SK-N-MC (cell line): ENCODE results near the gene PRKN.

ENCODE experiments used
- DNase-seq: peaks from one replicate; pipeline ENCODE4 v3.0.0-alpha.2; 2011; ENCODE audit warnings: low read depth, low spot score
- H3K27ac ChIP-seq: fragments of 200-600 bp; sonication (generic); 2 replicates; pipeline ENCODE4 v1.5.1; 2016; ENCODE audit warnings: mixed run types
- H3K36me3 ChIP-seq: fragments of 200-600 bp; sonication (generic); 2 replicates; pipeline ENCODE4 v1.6.1; 2017; ENCODE audit warnings: antibody characterized with exemption, low read length, mixed read lengths; ENCODE audit not compliant: insufficient read depth
- H3K4me3 ChIP-seq: fragments of 200-600 bp; sonication (generic); 2 replicates; pipeline ENCODE4 v1.5.1; 2016
- H3K9ac ChIP-seq: fragments of 200-600 bp; sonication (generic); 2 replicates; pipeline ENCODE4 v1.8.0; 2017; ENCODE audit warnings: mixed run types, mixed read lengths; ENCODE audit not compliant: insufficient read length
- H3K9me3 ChIP-seq: fragments of 200-600 bp; sonication (generic); 2 replicates; pipeline ENCODE4 v1.6.1; 2017; ENCODE audit warnings: low read depth, mild to moderate bottlenecking, antibody characterized with exemption, low read length, moderate library complexity, mixed read lengths
- EZH2 ChIP-seq: fragments of 200-600 bp; sonication (generic); IDR thresholded peaks from one replicate; pipeline ENCODE4 v1.6.1; 2017; ENCODE audit warnings: antibody characterized with exemption
- FOXP2 ChIP-seq: optimal IDR thresholded peaks from 2 replicates; pipeline ENCODE3; 2011; ENCODE audit warnings: mild to moderate bottlenecking, moderate library complexity; ENCODE audit not compliant: insufficient read depth; ENCODE audit errors: extremely low read length, control extremely low read depth
- POLR2AphosphoS5 ChIP-seq: IDR thresholded peaks from 2 replicates; pipeline ENCODE4 v1.6.1; 2012; ENCODE audit warnings: mild to moderate bottlenecking, low read depth, low read length, borderline replicate concordance

Gene PRKN

GRCh38 chr6:161948462-161948861 lies 779.1 kb downstream of the PRKN start:
- DNase-seq, result no peak
- H3K27ac ChIP-seq, result no peak overlapping the region
- no peak overlapping the region for H3K4me3 ChIP-seq
- H3K36me3 ChIP-seq, result no peaks in the 10 kb centered on the region
- no peaks in the 10 kb centered on the region for H3K9me3 ChIP-seq
- H3K9ac ChIP-seq, result no peak overlapping the region
- TF ChIP-seq EZH2 (no peak), FOXP2 (no peak)

- no peak for DNase-seq
- H3K9me3 ChIP-seq, result no peaks in the 10 kb centered on the region
- no peak overlapping the region for H3K4me3 ChIP-seq
- H3K9ac ChIP-seq, result no peak overlapping the region
- H3K36me3 ChIP-seq, result no peaks in the 10 kb centered on the region
- no peak overlapping the region for H3K27ac ChIP-seq
- TF ChIP-seq POLR2AphosphoS5, result no peak
- TF ChIP-seq FOXP2, result no peak
- no peak for TF ChIP-seq EZH2
Observed at GRCh38 chr6:161947371-161947770, 780.2 kb downstream of the PRKN start.

DNA sequence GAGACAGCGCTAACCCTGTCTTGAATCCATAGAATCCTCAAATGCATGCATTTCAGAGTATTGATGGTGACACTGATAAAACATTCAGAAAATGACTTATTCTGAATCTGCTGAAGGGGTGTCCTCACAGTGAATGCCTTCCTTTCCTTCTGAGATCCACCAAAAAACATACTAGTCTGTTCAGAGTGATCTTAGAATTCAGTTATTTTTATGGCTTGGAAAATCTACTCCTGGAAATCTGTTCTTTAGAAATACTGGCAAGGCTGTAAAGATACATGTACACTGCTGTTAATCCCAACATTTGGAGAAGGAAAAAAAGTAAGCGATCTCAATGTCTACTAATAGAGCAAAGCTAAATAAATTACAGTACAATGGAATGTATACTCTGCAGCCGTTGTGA lies 781.1 kb downstream of the PRKN start:
- H3K9ac ChIP-seq, result no peak overlapping the region
- H3K9me3 ChIP-seq, result no peaks in the 10 kb centered on the region
- no peak for TF ChIP-seq EZH2
- no peak for TF ChIP-seq POLR2AphosphoS5
- TF ChIP-seq FOXP2, result no peak
- H3K27ac ChIP-seq, result no peak overlapping the region
- DNase-seq, result no peak
- H3K4me3 ChIP-seq, result no peak overlapping the region
- H3K36me3 ChIP-seq, result no peaks in the 10 kb centered on the region

DNA sequence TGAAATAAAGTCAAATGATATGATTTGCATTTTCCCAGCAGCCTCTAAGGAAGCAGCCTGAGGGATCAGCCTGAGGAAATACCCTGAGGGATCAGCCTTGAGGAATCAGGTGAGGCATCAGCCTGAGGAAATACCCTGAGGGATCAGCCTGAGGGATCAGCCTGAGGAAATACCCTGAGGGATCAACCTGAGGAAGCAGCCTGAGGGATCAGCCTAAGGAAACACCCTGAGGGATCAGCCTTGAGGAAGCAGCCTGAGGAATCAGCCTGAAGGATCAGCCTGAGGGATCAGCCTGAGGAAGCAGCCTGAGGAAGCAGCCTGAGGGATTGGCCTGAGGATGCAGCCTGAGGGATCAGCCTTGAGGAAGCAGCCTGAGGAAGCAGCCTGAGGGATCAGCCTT lies 784.0 kb downstream of the PRKN start:
- H3K27ac ChIP-seq, result no peak overlapping the region
- H3K9me3 ChIP-seq, result no peaks in the 10 kb centered on the region
- H3K4me3 ChIP-seq, result no peak overlapping the region
- no peak for DNase-seq
- no peaks in the 10 kb centered on the region for H3K36me3 ChIP-seq
- TF ChIP-seq EZH2, result no peak
- no peak for TF ChIP-seq POLR2AphosphoS5
- TF ChIP-seq FOXP2, result no peak
- no peak overlapping the region for H3K9ac ChIP-seq

DNA sequence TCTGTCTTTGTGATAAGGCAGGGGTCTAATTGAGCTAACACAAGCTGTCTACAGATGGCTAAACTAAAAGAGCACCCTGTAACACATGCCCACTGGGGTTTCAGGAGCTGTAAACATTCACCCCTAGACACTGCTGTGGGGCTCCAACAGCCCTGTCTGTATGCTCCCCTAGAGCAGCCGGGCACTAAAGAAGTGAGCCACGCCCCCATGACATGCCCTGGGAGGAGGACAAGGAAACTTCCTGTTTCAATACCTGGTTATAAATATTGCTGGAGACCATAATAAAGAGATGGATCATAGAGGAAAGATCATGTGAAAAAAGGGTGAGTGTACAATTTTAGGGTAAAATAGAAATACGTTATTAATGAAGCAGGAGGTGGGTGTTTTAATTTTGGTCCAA lies 786.0 kb downstream of the PRKN start:
- no peak for TF ChIP-seq FOXP2
- no peak for TF ChIP-seq POLR2AphosphoS5
- TF ChIP-seq EZH2, result no peak
- H3K4me3 ChIP-seq, result no peak overlapping the region
- H3K27ac ChIP-seq, result no peak overlapping the region
- no peak overlapping the region for H3K9ac ChIP-seq
- no peaks in the 10 kb centered on the region for H3K36me3 ChIP-seq
- H3K9me3 ChIP-seq, result no peaks in the 10 kb centered on the region
- DNase-seq, result no peak

GRCh38 chr6:161940519-161940918 lies 787.0 kb downstream of the PRKN start:
- no peak overlapping the region for H3K27ac ChIP-seq
- TF ChIP-seq EZH2 (no peak), POLR2AphosphoS5 (no peak), FOXP2 (no peak)
- no peaks in the 10 kb centered on the region for H3K9me3 ChIP-seq
- DNase-seq, result no peak
- H3K9ac ChIP-seq, result no peak overlapping the region
- no peaks in the 10 kb centered on the region for H3K36me3 ChIP-seq
- H3K4me3 ChIP-seq, result no peak overlapping the region

GRCh38 chr6:161926324-161926723 lies 801.2 kb downstream of the PRKN start:
- DNase-seq, result no peak
- Histone ChIP-seq H3K9me3 (no peaks in the 10 kb centered on the region), H3K36me3 (no peaks in the 10 kb centered on the region), H3K27ac (no peak overlapping the region), H3K9ac (no peak overlapping the region), H3K4me3 (no peak overlapping the region)
- TF ChIP-seq EZH2 (no peak), FOXP2 (no peak), POLR2AphosphoS5 (no peak)

DNA sequence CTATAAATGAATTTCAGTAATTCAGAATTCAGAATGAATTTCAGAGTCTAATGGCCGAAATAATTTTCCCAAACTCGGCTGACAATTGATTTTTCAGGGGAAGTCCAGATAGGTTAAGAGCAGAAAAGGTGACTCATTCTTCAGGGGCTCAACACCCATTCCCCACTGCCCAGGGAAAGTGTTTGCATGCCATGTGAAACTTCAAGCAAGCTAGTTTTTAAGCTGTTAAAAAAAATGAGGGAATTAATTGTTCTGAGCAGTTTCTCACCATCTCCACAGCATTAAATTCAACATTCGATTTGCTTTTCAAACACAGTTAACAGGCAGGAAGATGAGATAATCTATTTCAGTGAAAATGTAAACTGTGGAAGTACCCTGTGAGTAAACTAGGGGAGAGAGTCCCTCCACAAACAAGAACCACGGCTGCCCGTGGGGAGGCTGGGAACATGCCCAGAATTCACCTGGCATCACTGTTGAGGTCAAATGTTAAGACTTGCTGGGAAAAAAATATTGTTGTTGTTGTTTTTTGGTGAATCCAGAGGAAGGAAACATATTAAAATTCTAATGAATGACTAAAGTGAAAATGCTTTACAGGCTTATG lies 803.0 kb downstream of the PRKN start:
- H3K36me3 ChIP-seq, result no peaks in the 10 kb centered on the region
- DNase-seq, result no peak
- no peak overlapping the region for H3K27ac ChIP-seq
- no peaks in the 10 kb centered on the region for H3K9me3 ChIP-seq
- no peak for TF ChIP-seq FOXP2
- no peak for TF ChIP-seq EZH2
- TF ChIP-seq POLR2AphosphoS5, result no peak
- no peak overlapping the region for H3K9ac ChIP-seq
- no peak overlapping the region for H3K4me3 ChIP-seq

DNA sequence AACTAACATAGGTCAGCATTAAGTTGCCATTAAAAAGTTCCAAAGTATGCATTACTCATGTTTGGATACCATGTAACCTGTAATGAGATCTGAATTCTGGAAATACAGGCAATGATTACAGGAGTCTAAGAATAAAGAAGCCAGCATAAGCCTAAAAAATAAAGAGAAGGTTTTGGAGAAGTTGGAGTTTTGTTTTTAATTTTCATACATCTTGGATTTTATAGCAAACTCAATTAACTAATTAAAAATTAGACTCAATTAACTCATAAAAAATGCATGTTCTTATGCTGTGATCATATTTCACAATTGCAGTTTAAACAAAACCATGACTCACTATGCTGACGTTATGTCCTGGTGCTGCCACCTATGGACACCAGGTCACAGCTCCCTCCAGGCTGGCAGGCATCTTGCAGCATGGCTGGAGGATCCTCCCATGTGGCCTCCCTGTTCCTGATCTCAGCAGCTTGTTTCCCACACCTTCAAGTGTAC lies 804.9 kb downstream of the PRKN start:
- no peak overlapping the region for H3K27ac ChIP-seq
- H3K9ac ChIP-seq, result no peak overlapping the region
- no peak overlapping the region for H3K4me3 ChIP-seq

More for the DNA sequence above, 804.9 kb downstream of the PRKN start:
- TF ChIP-seq EZH2 (no peak), POLR2AphosphoS5 (no peak), FOXP2 (no peak)
- Histone ChIP-seq H3K9me3 (no peaks in the 10 kb centered on the region), H3K36me3 (no peaks in the 10 kb centered on the region)
- DNase-seq, result no peak
